ENCODE results near the gene CRX.

The CRX gene

GRCh38 chr19:47778049-47778953 is 43.4 kb upstream of the CRX start, which contains the start of gene SELENOW:
Gene SELENOW, plus strand, starts transcription at chr19:47778703. Its CDS starts 83 bp downstream, at chr19:47778786.
- peak within 1 kb of the TSS; percentile 94 for H3K9ac ChIP-seq (ENCODE audit: low read depth, low read length, poor library complexity)
- peak within 1 kb of the TSS; percentile 30 for H3K4ac ChIP-seq (ENCODE audit: low read length)
- H3K36me3 ChIP-seq (replicated peaks in 1 of 2; ENCODE audit: control insufficient read depth in 2 of 2, insufficient read depth in 2 of 2, low read length in 2 of 2): peaks cover 16 to 35% of the 10 kb centered on the region in 2 donors
- no CpG with 5 or more reads among the region's 65 CpGs for WGBS, 2 donors (ENCODE audit: extremely low coverage in 2 of 2, insufficient read length in 2 of 2, insufficient replicate concordance in 1 of 2)
- no peak within 1 kb of the TSS for H2AK5ac ChIP-seq (ENCODE audit: low read depth, low read length)
- H3K4me3 ChIP-seq (ENCODE audit: low read length in 2 of 2): peak within 1 kb of the TSS; percentile 80 to 89
- H2BK12ac ChIP-seq (ENCODE audit: low read length): no peak within 1 kb of the TSS
- peak within 1 kb of the TSS; percentile 71 for H3K4me2 ChIP-seq (ENCODE audit: insufficient read depth, low read length, poor library complexity, severe bottlenecking)
- no peak within 1 kb of the TSS for H2BK120ac ChIP-seq (ENCODE audit: low read depth, low read length)
- peak within 1 kb of the TSS; percentile 98 for H2BK5ac ChIP-seq (ENCODE audit: low read length)
- peak within 1 kb of the TSS; percentile 63 for H2BK15ac ChIP-seq (ENCODE audit: low read length)
- H3K4me1 ChIP-seq (ENCODE audit: control insufficient read depth in 2 of 2, insufficient read depth in 1 of 2, low read depth in 1 of 2, low read length in 2 of 2): peaks cover 12 to 13% of the 10 kb centered on the region in 2 donors
- no peaks in the 10 kb centered on the region for H3K27me3 ChIP-seq (ENCODE audit: control insufficient read depth in 3 of 3, insufficient read depth in 3 of 3, low read depth in 1 of 3, low read length in 3 of 3)
- H3K79me1 ChIP-seq (ENCODE audit: low read depth, low read length): peaks cover 8% of the 10 kb centered on the region
- peak within 1 kb of the TSS; percentile 99 for H2AFZ ChIP-seq (ENCODE audit: low read length)
- H3K27ac ChIP-seq (replicated peaks; ENCODE audit: low read length): peak within 1 kb of the TSS; percentile 81
- DNase-seq (ENCODE audit: low spot score): peak; percentile 87
- H3K23ac ChIP-seq (ENCODE audit: low read depth, low read length, poor library complexity): peak within 1 kb of the TSS; percentile 100
- H4K8ac ChIP-seq (ENCODE audit: low read depth, low read length): no peak within 1 kb of the TSS
- peak within 1 kb of the TSS; percentile 96 for H3K18ac ChIP-seq (ENCODE audit: low read length)
- no peaks in the 10 kb centered on the region for H3K9me3 ChIP-seq (replicated peaks in 1 of 2; ENCODE audit: control insufficient read depth in 2 of 2, insufficient read depth in 1 of 2, low read depth in 1 of 2, low read length in 2 of 2)
- H3K14ac ChIP-seq (ENCODE audit: low read length): no peak within 1 kb of the TSS
- H4K91ac ChIP-seq (ENCODE audit: low read depth, low read length, poor library complexity): no peak within 1 kb of the TSS

- H3K4me1 ChIP-seq (ENCODE audit: control insufficient read depth in 2 of 2, insufficient read depth in 1 of 2, low read depth in 1 of 2, low read length in 2 of 2): peaks cover 9 to 13% of the 10 kb centered on the region in 2 donors
- no peak overlapping the region for H3K14ac ChIP-seq (ENCODE audit: low read length)
- H2BK5ac ChIP-seq (ENCODE audit: low read length): peak overlapping the region; percentile 98
- peaks cover 8% of the 10 kb centered on the region for H3K79me1 ChIP-seq (ENCODE audit: low read depth, low read length)
- H2BK120ac ChIP-seq (ENCODE audit: low read depth, low read length): no peak overlapping the region
- peak overlapping the region; percentile 100 for H3K23ac ChIP-seq (ENCODE audit: low read depth, low read length, poor library complexity)
- H2AK5ac ChIP-seq (ENCODE audit: low read depth, low read length): no peak overlapping the region
- H2BK15ac ChIP-seq (ENCODE audit: low read length): peak overlapping the region; percentile 63
- DNase-seq (ENCODE audit: low spot score): no peak
- no peaks in the 10 kb centered on the region for H3K27me3 ChIP-seq (ENCODE audit: control insufficient read depth in 3 of 3, insufficient read depth in 3 of 3, low read depth in 1 of 3, low read length in 3 of 3)
- H2AFZ ChIP-seq (ENCODE audit: low read length): peak overlapping the region; percentile 99
- H4K91ac ChIP-seq (ENCODE audit: low read depth, low read length, poor library complexity): no peak overlapping the region
- no peak overlapping the region for H3K27ac ChIP-seq (replicated peaks; ENCODE audit: low read length)
- peak overlapping the region; percentile 71 for H3K4me2 ChIP-seq (ENCODE audit: insufficient read depth, low read length, poor library complexity, severe bottlenecking)
- H4K8ac ChIP-seq (ENCODE audit: low read depth, low read length): no peak overlapping the region
- no peak overlapping the region for H2BK12ac ChIP-seq (ENCODE audit: low read length)
- H3K18ac ChIP-seq (ENCODE audit: low read length): peak overlapping the region; percentile 96
- no CpG with 5 or more reads among the region's 20 CpGs for WGBS, 2 donors (ENCODE audit: extremely low coverage in 2 of 2, insufficient read length in 2 of 2, insufficient replicate concordance in 1 of 2)
- H3K9ac ChIP-seq (ENCODE audit: low read depth, low read length, poor library complexity): peak overlapping the region; percentile 76
- peak overlapping the region; percentile 80 to 89 for H3K4me3 ChIP-seq (ENCODE audit: low read length in 2 of 2)
- H3K36me3 ChIP-seq (replicated peaks in 1 of 2; ENCODE audit: control insufficient read depth in 2 of 2, insufficient read depth in 2 of 2, low read length in 2 of 2): peaks cover 19 to 40% of the 10 kb centered on the region in 2 donors
- H3K9me3 ChIP-seq (replicated peaks in 1 of 2; ENCODE audit: control insufficient read depth in 2 of 2, insufficient read depth in 1 of 2, low read depth in 1 of 2, low read length in 2 of 2): no peaks in the 10 kb centered on the region
- H3K4ac ChIP-seq (ENCODE audit: low read length): no peak overlapping the region
These were observed 42.8 kb upstream of the CRX start for GRCh38 chr19:47778954-47779351.

- Histone ChIP-seq H3K79me1 (ENCODE audit: low read depth, low read length) (peaks cover 8% of the 10 kb centered on the region), H2AFZ (ENCODE audit: low read length) (no peak overlapping the region), H3K4me2 (ENCODE audit: insufficient read depth, low read length, poor library complexity, severe bottlenecking) (peak overlapping the region; percentile 71), H3K14ac (ENCODE audit: low read length) (no peak overlapping the region), H3K27me3 (ENCODE audit: control insufficient read depth in 3 of 3, insufficient read depth in 3 of 3, low read depth in 1 of 3, low read length in 3 of 3) (no peaks in the 10 kb centered on the region), H4K91ac (ENCODE audit: low read depth, low read length, poor library complexity) (no peak overlapping the region), H3K27ac (replicated peaks; ENCODE audit: low read length) (no peak overlapping the region), H3K9ac (ENCODE audit: low read depth, low read length, poor library complexity) (no peak overlapping the region), H2BK12ac (ENCODE audit: low read length) (no peak overlapping the region), H3K4ac (ENCODE audit: low read length) (no peak overlapping the region), H3K4me1 (ENCODE audit: control insufficient read depth in 2 of 2, insufficient read depth in 1 of 2, low read depth in 1 of 2, low read length in 2 of 2) (peaks cover 6 to 9% of the 10 kb centered on the region in 2 donors), H2AK5ac (ENCODE audit: low read depth, low read length) (no peak overlapping the region), H3K4me3 (ENCODE audit: low read length in 2 of 2) (peak overlapping the region in 1 of 2 donors; percentile 80), H3K9me3 (replicated peaks in 1 of 2; ENCODE audit: control insufficient read depth in 2 of 2, insufficient read depth in 1 of 2, low read depth in 1 of 2, low read length in 2 of 2) (no peaks in the 10 kb centered on the region), H2BK15ac (ENCODE audit: low read length) (no peak overlapping the region), H3K18ac (ENCODE audit: low read length) (no peak overlapping the region), H2BK5ac (ENCODE audit: low read length) (no peak overlapping the region), H4K8ac (ENCODE audit: low read depth, low read length) (no peak overlapping the region), H2BK120ac (ENCODE audit: low read depth, low read length) (no peak overlapping the region), H3K36me3 (replicated peaks in 1 of 2; ENCODE audit: control insufficient read depth in 2 of 2, insufficient read depth in 2 of 2, low read length in 2 of 2) (peaks cover 23 to 47% of the 10 kb centered on the region in 2 donors), H3K23ac (ENCODE audit: low read depth, low read length, poor library complexity) (no peak overlapping the region)
- no peak for DNase-seq (ENCODE audit: low spot score)
- no CpG with 5 or more reads among the region's 24 CpGs for WGBS, 2 donors (ENCODE audit: extremely low coverage in 2 of 2, insufficient read length in 2 of 2, insufficient replicate concordance in 1 of 2)
These were observed 42.1 kb upstream of the CRX start for GRCh38 chr19:47779524-47780214.

GRCh38 chr19:47780215-47780551 is 41.6 kb upstream of the CRX start:
- Histone ChIP-seq H3K9me3 (replicated peaks in 1 of 2; ENCODE audit: control insufficient read depth in 2 of 2, insufficient read depth in 1 of 2, low read depth in 1 of 2, low read length in 2 of 2) (no peaks in the 10 kb centered on the region), H2BK120ac (ENCODE audit: low read depth, low read length) (no peak overlapping the region), H3K4me1 (ENCODE audit: control insufficient read depth in 2 of 2, insufficient read depth in 1 of 2, low read depth in 1 of 2, low read length in 2 of 2) (peaks cover 6 to 9% of the 10 kb centered on the region in 2 donors), H4K91ac (ENCODE audit: low read depth, low read length, poor library complexity) (no peak overlapping the region), H4K8ac (ENCODE audit: low read depth, low read length) (no peak overlapping the region), H3K18ac (ENCODE audit: low read length) (no peak overlapping the region), H2BK12ac (ENCODE audit: low read length) (no peak overlapping the region), H3K27me3 (ENCODE audit: control insufficient read depth in 3 of 3, insufficient read depth in 3 of 3, low read depth in 1 of 3, low read length in 3 of 3) (no peaks in the 10 kb centered on the region), H3K36me3 (replicated peaks in 1 of 2; ENCODE audit: control insufficient read depth in 2 of 2, insufficient read depth in 2 of 2, low read length in 2 of 2) (peaks cover 24 to 51% of the 10 kb centered on the region in 2 donors), H2AK5ac (ENCODE audit: low read depth, low read length) (no peak overlapping the region), H3K4ac (ENCODE audit: low read length) (no peak overlapping the region), H3K79me1 (ENCODE audit: low read depth, low read length) (peaks cover 8% of the 10 kb centered on the region), H3K27ac (replicated peaks; ENCODE audit: low read length) (no peak overlapping the region), H3K4me3 (ENCODE audit: low read length in 2 of 2) (peak overlapping the region in 1 of 2 donors; percentile 80), H3K23ac (ENCODE audit: low read depth, low read length, poor library complexity) (no peak overlapping the region), H2BK5ac (ENCODE audit: low read length) (no peak overlapping the region), H2AFZ (ENCODE audit: low read length) (no peak overlapping the region), H2BK15ac (ENCODE audit: low read length) (no peak overlapping the region), H3K14ac (ENCODE audit: low read length) (no peak overlapping the region), H3K9ac (ENCODE audit: low read depth, low read length, poor library complexity) (no peak overlapping the region), H3K4me2 (ENCODE audit: insufficient read depth, low read length, poor library complexity, severe bottlenecking) (no peak overlapping the region)
- DNase-seq (ENCODE audit: low spot score): no peak
- WGBS, 2 donors (ENCODE audit: extremely low coverage in 2 of 2, insufficient read length in 2 of 2, insufficient replicate concordance in 1 of 2): no CpG with 5 or more reads among the region's 9 CpGs

Measured in neuronal stem cell (in vitro differentiated cells).